Calu3 (cell line): ENCODE results near the gene C10orf95. TPM values are rescaled to one million over a fixed set of nuclear protein-coding genes. Genes with fewer than 3 reads are reported as not detected.

Experiments
- BruUV-seq: library from RNA; stranded (reverse); fragments of 400-500 nt; replicated peaks from 2 replicates; lab custom pipeline; 2021; lab: Mats Ljungman, UMichigan
- CTCF ChIA-PET: fragments of 300-600 bp; sonication (Branson Sonifier 250); formaldehyde crosslinking; loops from one replicate; lab custom pipeline; 2022; ENCODE audit warnings: antibody characterized with exemption; lab: Charles Lee
- DNase-seq: peaks from one replicate; pipeline ENCODE4 v3.0.0; 2022
- H3K27ac Mint-ChIP-seq: one replicate; pipeline ENCODE4 v1.8.0; 2022; ENCODE audit warnings: mixed read lengths; ENCODE audit not compliant: unreplicated experiment
- H3K27me3 Mint-ChIP-seq: one replicate; pipeline ENCODE4 v1.8.0; 2022; ENCODE audit warnings: mixed read lengths; ENCODE audit not compliant: unreplicated experiment
- H3K36me3 Mint-ChIP-seq: one replicate; pipeline ENCODE4 v1.8.0; 2022; ENCODE audit warnings: mild to moderate bottlenecking, moderate library complexity, mixed read lengths; ENCODE audit not compliant: insufficient read depth, unreplicated experiment
- H3K4me1 Mint-ChIP-seq: one replicate; pipeline ENCODE4 v1.8.0; 2022; ENCODE audit warnings: mild to moderate bottlenecking, low read depth, mixed read lengths; ENCODE audit not compliant: unreplicated experiment
- H3K4me3 Mint-ChIP-seq: one replicate; pipeline ENCODE4 v1.8.0; 2022; ENCODE audit warnings: mild to moderate bottlenecking, low read depth, moderate library complexity, mixed read lengths; ENCODE audit not compliant: unreplicated experiment
- H3K9me3 Mint-ChIP-seq: one replicate; pipeline ENCODE4 v1.8.0; 2022; ENCODE audit warnings: low read depth, mixed read lengths; ENCODE audit not compliant: unreplicated experiment
- intact Hi-C: fragments of 100-400 bp; cut with micrococcal nuclease; formaldehyde crosslinking; loops from one replicate; pipeline ENCODE4 v1.10.0; 2022; ENCODE audit not compliant: unreplicated experiment
- total RNA-seq: library from RNA; stranded (reverse); gene quantifications from 2 replicates; pipeline ENCODE4 v1.2.3, GENCODE V29; 2022
- TF ChIP-seq, protein P1 (sequence below): fragments of 200-600 bp; IDR thresholded peaks from one replicate; pipeline ENCODE4 v1.8.0; 2022; ENCODE audit warnings: antibody characterized with exemption; ENCODE audit not compliant: unreplicated experiment

Gene C10orf95
- total RNA-seq, 1 experiment from 2014 or later = 0.57 TPM

DNA sequence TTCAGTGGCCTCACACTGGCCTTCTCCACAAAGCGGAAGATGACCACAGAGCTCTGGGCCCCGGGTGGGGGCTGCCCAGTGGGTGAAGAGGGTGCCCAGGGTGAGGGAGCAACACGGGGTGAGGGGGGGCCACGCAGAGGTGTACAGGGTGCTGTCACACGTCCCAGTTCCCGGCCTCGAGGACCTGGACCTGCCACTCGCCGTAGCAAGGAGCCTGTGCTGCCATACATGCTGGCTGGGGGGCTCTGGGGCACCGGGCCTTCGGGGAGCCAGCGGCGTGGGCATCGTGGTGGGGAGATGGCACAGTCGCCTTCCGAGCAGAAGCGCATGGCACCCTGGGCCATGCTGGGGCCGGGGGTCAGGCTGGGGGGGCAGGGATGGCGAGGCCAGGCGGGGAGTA lies 34.6 kb downstream of the C10orf95 start:
- intact Hi-C loops = no loop called here
- CTCF ChIA-PET = no interaction called here
- Mint-ChIP-seq H3K4me3 (no peak overlapping the region), H3K27me3 (peaks cover 70% of the 10 kb centered on the region), H3K9me3 (no peaks in the 10 kb centered on the region), H3K4me1 (peaks cover 8% of the 10 kb centered on the region), H3K27ac (no peak overlapping the region), H3K36me3 (peaks cover 28% of the 10 kb centered on the region)
- BruUV-seq = no TSS peak
- TF ChIP-seq, protein P1, sequence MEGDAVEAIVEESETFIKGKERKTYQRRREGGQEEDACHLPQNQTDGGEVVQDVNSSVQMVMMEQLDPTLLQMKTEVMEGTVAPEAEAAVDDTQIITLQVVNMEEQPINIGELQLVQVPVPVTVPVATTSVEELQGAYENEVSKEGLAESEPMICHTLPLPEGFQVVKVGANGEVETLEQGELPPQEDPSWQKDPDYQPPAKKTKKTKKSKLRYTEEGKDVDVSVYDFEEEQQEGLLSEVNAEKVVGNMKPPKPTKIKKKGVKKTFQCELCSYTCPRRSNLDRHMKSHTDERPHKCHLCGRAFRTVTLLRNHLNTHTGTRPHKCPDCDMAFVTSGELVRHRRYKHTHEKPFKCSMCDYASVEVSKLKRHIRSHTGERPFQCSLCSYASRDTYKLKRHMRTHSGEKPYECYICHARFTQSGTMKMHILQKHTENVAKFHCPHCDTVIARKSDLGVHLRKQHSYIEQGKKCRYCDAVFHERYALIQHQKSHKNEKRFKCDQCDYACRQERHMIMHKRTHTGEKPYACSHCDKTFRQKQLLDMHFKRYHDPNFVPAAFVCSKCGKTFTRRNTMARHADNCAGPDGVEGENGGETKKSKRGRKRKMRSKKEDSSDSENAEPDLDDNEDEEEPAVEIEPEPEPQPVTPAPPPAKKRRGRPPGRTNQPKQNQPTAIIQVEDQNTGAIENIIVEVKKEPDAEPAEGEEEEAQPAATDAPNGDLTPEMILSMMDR = no peak
- DNase-seq = no peak

DNA sequence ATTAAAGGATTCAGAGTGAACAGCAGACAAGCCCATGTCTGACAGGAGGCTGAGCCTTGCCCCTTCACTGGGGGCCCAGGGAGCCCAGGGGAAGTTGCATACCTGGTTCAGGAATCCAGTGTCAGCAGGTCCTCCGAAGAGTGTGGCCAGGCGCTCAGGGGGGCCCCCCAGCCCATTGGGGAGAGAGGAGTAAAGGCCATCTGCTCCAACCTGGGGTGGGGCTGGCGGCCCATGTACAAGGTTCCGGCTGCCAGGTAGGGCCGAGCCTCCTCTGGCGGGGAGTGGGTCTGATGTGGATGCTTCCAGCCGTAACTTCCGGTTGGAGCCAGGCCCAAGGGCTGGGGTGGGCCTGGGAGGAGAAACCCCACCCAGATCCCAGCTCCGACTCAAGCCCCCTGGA lies 35.1 kb downstream of the C10orf95 start:
- CTCF ChIA-PET = no interaction called here
- Mint-ChIP-seq H3K27me3 (peaks cover 74% of the 10 kb centered on the region), H3K9me3 (no peaks in the 10 kb centered on the region), H3K36me3 (peaks cover 24% of the 10 kb centered on the region), H3K27ac (no peak overlapping the region), H3K4me3 (no peak overlapping the region), H3K4me1 (peaks cover 8% of the 10 kb centered on the region)
- TF ChIP-seq, protein P1 = no peak
- intact Hi-C loops = no loop called here
- no TSS peak for BruUV-seq
- no peak for DNase-seq

DNA sequence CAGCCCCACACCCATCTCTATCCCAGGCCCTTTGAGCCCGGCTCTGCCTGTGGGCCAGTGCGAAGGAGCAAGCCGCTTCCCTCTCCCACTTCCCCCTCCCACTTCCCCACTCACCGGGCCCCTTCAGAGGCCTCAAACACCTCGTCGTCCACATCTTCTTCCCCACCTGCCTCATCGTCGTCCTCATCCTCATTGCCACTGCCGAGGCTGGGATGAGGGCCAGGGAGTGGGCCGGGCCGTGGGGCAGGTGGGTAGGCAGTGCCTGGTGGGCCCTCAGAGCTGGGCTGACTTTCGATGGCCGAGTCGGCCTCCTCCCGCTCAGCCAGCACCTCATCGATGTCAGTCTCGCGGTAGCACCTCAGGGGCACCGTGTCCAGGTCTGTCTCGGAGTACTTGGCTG lies 36.6 kb downstream of the C10orf95 start:
- Mint-ChIP-seq H3K27me3 (peaks cover 89% of the 10 kb centered on the region), H3K4me1 (peaks cover 8% of the 10 kb centered on the region), H3K9me3 (no peaks in the 10 kb centered on the region), H3K4me3 (no peak overlapping the region), H3K27ac (peak overlapping the region; percentile 44), H3K36me3 (peaks cover 8% of the 10 kb centered on the region)
- CTCF ChIA-PET = no interaction called here
- TF ChIP-seq, protein P1 = no peak
- no TSS peak for BruUV-seq
- intact Hi-C loops = no loop called here
- no peak for DNase-seq

DNA sequence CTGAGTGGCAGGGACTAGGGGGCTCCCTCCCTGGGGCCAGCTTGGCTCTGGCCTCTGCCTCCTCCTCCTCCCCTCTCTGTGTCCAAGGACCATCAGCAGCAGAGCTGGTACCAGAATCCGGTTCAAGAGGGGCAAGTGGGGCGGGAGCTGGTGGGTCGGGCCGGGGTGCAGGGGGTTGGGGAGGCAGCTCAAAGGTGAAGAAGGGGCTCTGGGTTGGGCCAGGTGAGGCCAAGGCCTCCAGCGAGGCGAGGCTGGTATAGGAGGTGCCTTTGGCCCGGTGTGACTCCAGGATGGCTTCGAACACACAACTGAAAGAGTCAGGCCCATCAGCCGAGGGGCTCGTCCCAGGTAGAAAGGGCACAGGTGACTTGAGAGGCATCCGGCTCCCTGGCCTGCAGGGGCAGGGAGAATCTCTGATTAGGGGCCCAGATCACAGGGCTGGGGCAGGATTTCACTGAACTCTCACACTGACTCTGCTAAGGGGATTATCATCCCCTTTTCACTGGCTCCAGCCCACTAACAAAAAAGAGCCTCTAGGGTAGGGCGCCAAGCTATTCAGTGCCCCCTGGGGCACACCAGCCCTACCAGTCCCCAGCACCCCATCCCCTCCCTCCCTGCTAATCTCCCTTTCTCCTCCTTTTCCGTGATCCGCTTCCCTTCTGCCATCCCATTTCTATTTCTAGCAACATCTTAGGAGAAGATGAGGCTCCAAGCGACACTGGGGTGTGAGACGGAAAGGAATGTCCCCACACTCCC lies 37.4 kb downstream of the C10orf95 start:
- CTCF ChIA-PET = interaction anchor here (1.0 to 1.6 kb wide), 2 partner anchors 9 to 10 kb away, joined by 4 to 5 read pairs; no protein-coding TSS in a partner anchor
- intact Hi-C loops = no loop called here
- DNase-seq = no peak
- Mint-ChIP-seq H3K4me1 (peaks cover 8% of the 10 kb centered on the region), H3K27me3 (peaks cover 97% of the 10 kb centered on the region), H3K36me3 (peaks cover under 1% of the 10 kb centered on the region), H3K27ac (peak overlapping the region; percentile 44), H3K9me3 (no peaks in the 10 kb centered on the region), H3K4me3 (no peak overlapping the region)
- TF ChIP-seq, protein P1 = no peak
- no TSS peak for BruUV-seq
